ENCODE results near the gene TRAPPC3L.
"Not testable (repeated sequence)": the region's sequence is repeated elsewhere in the genome, so short reads cannot be mapped to it uniquely, and the experiment has no call there.

The TRAPPC3L gene

GRCh38 chr6:116513224-116513875 lies 32.1 kb downstream of the TRAPPC3L start:
- DNase-seq (ENCODE audit: low read depth): no peak

GRCh38 chr6:116512734-116513133 lies 32.8 kb downstream of the TRAPPC3L start:
- DNase-seq (ENCODE audit: low read depth): no peak

DNA sequence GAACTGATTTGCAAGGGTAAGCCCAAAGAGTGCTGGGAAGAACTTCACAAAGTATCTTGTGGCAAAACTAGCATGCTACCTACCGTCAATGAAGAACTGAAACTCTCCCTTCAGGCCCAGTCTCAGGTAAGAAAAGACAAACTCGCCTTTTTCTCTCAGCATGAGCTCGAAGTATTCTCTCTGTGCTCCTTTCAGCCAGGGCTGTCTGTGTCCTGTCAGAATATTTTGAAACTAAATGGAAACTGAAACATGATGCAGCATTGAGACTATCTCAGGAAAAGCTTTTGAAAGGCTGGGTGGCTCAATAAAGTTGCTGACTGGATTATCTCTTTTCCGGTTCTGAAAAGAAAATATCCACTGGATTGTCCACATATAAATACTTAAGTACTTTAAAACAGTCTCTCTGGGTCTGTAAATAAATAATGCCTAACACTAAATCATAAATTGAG lies 33.3 kb downstream of the TRAPPC3L start:
- DNase-seq (ENCODE audit: low read depth): no peak

GRCh38 chr6:116511424-116512110 lies 33.9 kb downstream of the TRAPPC3L start, which contains the start of gene CALHM5:
Gene CALHM5, plus strand, starts transcription at chr6:116511639. Its CDS starts 58 bp downstream, at chr6:116511697.
- peak; percentile 86 for DNase-seq (ENCODE audit: low read depth)

DNA sequence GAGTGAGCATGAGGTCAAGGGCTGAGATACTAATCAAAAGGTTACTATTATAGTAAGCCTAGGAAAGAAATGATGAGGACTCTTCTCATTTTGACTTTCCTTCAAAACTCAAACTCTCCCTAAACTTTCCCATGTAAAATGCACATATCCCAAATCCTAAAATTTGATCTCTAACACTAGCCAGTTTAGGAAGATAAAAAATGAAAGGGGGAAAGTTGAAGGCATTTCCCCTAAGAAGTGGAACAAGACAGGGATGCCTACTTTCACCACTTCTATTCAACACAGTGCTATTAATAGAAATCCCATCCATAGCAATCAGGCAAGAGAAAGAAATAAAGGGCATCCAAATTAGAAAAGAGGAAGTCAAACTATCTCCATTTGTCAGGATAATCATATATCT lies 37.0 kb downstream of the TRAPPC3L start:
- DNase-seq (ENCODE audit: low read depth): no peak

DNA sequence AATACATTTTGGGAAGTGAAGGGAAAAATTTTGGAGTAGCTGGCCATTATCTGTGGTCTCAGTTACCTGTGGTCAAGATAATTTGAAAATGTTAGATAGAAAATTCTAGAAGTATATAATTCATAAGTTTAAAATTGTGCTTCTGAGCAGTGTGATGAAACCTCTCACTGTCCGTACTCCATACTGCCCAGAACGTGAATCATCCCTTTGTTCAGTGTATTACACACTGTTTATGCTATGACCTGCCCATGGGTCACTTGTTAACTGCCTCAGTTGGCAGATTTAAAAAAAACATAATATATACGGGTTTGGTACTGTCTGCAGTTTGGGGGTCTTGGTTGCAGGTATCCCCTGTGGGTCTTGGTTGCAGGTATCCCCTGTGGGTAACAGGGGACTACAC lies 38.2 kb downstream of the TRAPPC3L start:
- no peak for DNase-seq (ENCODE audit: low read depth)

DNA sequence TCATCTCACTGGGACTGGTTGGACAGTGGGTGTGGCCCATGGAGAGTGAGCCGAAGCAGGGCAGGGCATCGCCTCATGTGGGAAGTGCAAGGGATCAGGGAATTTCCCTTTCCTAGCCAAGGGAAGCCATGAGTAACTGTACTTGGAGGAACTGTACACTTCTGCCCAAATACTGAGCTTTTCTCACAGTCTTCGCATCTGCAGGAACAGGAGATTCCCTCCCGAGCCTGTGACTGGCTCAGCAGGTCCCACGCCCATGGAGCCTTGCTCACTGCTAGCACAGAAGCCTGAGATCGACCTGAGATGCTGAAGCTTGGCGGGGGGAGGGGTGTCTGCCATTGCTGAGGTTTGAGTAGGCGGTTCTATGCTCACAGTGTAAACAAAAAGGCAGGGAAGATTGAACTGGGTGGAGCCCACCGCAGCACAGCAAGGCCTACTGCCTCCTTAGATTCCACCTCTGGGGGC lies 44.5 kb downstream of the TRAPPC3L start:
- DNase-seq (ENCODE audit: low read depth): no peak

GRCh38 chr6:116497113-116497676 lies 48.3 kb downstream of the TRAPPC3L start:
- no peak for DNase-seq (ENCODE audit: low read depth)

DNA sequence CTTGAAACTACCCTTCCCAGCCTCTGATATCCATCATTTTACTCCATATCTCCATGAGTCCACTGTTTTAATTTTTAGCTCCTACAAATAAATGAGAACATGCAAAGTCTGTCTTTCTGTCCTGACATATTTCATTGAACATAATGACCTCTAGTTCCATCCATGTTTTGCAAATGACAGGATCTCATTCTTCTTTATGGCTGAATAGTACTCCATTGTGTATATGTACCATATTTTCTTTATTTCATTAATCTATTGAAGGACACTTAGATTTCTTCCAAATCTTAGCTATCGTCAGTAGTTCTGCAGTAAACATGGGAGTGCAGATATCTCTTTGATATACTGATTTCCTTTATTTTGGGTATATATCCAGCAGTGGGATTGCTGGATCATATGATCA lies 50.3 kb downstream of the TRAPPC3L start:
- not testable (repeated sequence) for DNase-seq (ENCODE audit: low read depth)

DNA sequence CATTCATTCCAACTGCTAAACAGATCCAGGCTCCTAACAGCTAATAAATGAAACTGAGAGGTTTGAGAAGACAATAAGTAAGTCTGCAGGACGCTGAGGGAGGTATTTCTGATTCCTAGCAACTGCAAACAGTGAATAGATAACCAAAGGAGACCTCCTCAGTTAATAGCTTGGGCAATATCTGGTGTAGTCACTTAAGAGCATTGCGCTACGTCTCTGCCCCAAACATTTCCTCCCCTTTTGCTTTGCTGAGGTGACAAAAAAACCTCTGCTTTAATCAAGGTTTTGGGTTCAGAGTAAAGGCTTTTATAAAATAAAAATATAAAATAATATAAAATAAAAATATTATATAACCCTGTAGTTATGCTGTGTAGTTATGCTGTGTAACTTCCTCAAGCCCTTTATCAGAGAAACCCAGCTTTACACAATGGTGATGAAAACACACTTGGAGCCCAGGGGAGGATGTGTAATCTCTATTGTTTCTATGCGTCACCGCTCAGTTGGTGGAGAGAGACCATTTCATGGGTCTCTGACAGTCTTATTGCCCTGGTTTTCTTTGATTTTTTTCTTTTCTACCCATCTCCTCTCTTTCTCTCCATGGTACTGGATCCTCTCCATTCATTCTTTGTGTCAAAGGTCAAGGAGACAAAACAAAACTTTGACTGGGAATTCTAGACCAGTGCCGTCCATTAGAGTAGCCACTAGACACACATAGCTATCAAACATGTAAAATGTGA lies 53.0 kb downstream of the TRAPPC3L start:
- DNase-seq (ENCODE audit: low read depth): no peak

DNA sequence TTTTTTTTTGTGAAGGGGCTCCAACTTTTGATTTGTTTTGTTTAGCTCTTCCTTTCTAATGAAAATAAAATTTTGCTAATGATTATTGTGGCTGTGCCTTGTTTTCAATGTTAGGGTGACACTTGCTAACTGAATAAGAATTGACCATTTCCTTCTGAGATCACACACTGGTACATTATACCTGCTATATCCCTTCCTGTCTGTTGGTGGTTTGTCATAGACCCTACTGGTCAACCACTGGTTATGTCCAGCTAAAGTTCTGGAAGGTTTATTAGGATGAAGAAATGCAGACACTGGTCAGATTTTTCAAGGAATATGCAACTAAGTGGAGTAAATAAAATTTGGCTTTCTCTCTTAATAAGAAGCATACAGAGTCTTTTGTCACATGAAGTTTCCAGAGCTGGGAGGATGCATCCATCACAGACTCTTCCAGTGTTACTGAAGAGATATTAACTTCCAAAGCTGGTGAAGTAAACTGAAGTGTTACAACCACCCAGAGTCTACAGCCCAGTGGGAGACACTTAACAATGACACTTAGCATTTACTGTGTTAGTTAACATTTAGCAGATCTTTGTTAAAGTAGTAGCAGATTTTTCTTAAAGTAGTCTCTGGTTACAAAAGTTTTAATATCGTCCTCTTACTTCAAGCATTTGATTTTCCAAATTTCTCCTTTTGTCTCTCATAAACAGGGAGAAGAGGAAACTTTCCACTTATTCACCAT lies 53.7 kb downstream of the TRAPPC3L start:
- DNase-seq (ENCODE audit: low read depth): no peak

DNA sequence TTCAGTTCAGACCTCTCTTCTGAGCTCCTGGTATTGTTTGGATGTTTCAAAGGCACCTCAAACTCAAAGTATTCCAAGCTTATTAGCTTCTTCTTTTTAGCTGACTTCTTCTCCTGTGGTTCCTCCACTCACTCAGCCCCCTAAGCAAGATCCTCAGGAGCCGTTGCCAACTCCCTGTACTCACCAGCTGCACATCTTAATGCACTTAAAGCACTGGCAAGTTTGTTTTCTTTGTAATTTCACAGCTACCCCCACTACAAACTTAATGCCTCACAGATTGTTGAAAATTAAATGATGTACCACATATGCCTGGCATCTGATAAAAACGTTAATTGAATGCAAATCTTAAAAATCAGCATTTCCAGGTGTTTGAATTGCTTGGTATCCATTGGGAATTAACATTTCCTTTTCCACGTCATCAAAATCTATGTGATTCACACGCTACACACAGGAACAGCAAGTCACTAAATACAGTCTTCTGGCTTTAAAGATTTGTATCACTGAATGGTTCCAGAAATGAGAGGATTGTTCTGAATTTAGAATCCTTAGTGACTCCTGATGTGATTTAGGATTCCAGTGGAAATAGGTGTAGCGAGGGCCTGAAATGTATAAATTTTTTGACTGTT lies 59.8 kb downstream of the TRAPPC3L start:
- peak; percentile 23 for DNase-seq (ENCODE audit: low read depth)

- no peak for DNase-seq (ENCODE audit: low read depth)
Measured at GRCh38 chr6:116483616-116484015, 61.9 kb downstream of the TRAPPC3L start.

- no peak for DNase-seq (ENCODE audit: low read depth)
Measured at GRCh38 chr6:116482780-116483179, 62.7 kb downstream of the TRAPPC3L start.

GRCh38 chr6:116476002-116476678 lies 69.3 kb downstream of the TRAPPC3L start:
- DNase-seq (ENCODE audit: low read depth): peak; percentile 35

DNA sequence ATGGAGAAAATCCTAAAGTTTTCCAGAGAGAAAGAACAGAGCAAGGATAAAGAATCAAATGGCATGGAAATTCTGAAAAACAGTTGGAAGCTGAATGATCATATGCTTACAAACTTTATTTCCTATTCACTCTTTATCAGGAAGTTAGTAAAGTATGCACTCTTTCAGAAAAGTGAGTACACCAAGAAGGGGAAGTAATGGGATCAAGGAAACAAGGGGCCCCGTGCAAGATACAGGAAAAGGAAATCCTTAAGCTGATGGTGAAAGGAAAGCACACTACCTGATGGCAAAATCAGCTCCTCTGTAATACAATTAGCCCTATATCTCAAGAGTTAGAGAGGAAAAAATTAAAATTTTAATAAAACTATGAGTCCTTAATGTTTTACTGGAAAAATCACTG lies 70.3 kb downstream of the TRAPPC3L start:
- no peak for DNase-seq (ENCODE audit: low read depth)

DNA sequence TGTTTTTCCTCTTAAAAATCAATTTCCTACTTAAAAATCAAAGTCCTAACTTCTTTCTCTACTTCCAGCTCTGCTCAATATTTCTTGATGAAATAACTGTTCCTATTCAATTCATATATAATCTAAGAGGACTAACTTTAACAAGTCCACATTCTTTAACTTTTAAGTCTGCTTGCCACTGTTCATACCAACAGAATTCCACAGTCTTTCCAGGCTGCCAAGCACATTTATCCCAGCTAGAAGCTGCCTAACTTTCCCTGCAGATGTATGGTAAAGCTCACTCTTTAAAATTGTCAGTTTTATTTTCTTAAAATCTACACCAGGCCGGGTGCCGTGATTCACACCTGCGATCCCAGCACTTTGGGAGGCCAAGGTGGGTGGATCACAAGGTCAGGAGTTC lies 72.8 kb downstream of the TRAPPC3L start:
- no peak for DNase-seq (ENCODE audit: low read depth)

GRCh38 chr6:116471531-116471930 lies 74.0 kb downstream of the TRAPPC3L start:
- no peak for DNase-seq (ENCODE audit: low read depth)

DNA sequence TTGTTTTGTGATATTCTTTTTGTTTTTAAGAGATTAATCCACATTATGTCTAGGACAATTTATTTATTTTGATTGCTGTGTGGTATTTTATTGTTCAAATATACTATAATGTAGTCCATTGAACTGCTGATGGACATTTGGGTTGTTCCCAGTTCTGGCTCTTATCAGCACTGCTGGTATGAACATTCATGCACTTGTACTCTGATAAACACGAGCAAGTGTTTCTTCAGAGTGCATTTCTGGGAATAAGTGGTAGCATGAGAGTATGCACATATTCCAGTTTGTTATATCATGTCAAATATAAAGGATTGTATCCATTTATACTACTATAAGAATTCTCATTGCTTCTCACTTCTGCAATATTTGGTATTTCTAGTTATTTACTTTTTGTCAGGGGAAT lies 77.2 kb downstream of the TRAPPC3L start:
- DNase-seq (ENCODE audit: low read depth): no peak

- DNase-seq (ENCODE audit: low read depth): no peak
Measured at GRCh38 chr6:116467514-116467913, 78.0 kb downstream of the TRAPPC3L start.

DNA sequence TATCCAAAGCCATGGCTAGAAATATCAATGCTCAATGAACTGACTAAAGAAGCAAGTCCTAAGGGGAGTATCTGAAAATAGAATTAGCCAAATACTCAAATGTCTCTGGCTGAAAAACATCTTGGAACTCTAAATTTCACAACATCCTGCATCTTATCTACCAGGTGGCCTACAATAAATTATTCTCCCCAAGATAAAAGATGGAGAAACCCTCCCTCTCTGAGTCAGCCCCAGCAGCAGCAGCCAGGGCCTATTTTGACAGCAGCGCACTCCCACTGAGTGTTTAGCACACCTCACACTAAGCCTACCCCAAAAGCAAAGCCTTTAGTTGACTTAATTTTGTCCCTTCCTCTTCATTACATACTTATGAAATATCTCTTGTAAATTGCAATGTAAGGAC lies 78.4 kb downstream of the TRAPPC3L start:
- DNase-seq (ENCODE audit: low read depth): no peak
